GM12878 (cell line): ENCODE data around the gene RPRD2. TPM values are rescaled to one million over a fixed set of nuclear protein-coding genes. Genes with fewer than 3 reads are reported as not detected.

Experiments used
- BHLHE40 ChIP-seq, 2 experiments: fragments of 450-650 bp in 1 of 2; IDR thresholded peaks; 2 replicates each; pipeline ENCODE4 v1.6.1; 2011 to 2017; ENCODE audit warnings: low read depth in 2 of 2, borderline replicate concordance in 1 of 2, improper control_type of control experiment in 1 of 2, low read length in 1 of 2, mild to moderate bottlenecking in 1 of 2
- CREB1 ChIP-seq: IDR thresholded peaks from 2 replicates; pipeline ENCODE4 v1.6.1; 2012; ENCODE audit warnings: low read depth, mild to moderate bottlenecking, inconsistent platforms
- CREM ChIP-seq: IDR thresholded peaks from 2 replicates; pipeline ENCODE4 v1.6.1; 2014; ENCODE audit warnings: antibody characterized with exemption, low read depth
- ETV6 ChIP-seq, 2 experiments: fragments of 450-650 bp in 1 of 2; IDR thresholded peaks in 1 of 2; conservative IDR thresholded peaks in 1 of 2; 2 replicates each; pipeline ENCODE4 v1.6.1; 2014; ENCODE audit warnings: antibody characterized with exemption in 1 of 2, borderline replicate concordance in 1 of 2, low read depth in 1 of 2, mild to moderate bottlenecking in 1 of 2, moderate library complexity in 1 of 2
- FOXM1 ChIP-seq: IDR thresholded peaks from 2 replicates; pipeline ENCODE4 v1.6.1; 2012; ENCODE audit warnings: low read depth, mild to moderate bottlenecking, inconsistent platforms, low read length, moderate library complexity
- NFYA ChIP-seq: IDR thresholded peaks from 2 replicates; pipeline ENCODE4 v1.6.1; 2011; ENCODE audit warnings: low read depth, mild to moderate bottlenecking, low read length, improper control_type of control experiment, borderline replicate concordance
- PML ChIP-seq: IDR thresholded peaks from 2 replicates; pipeline ENCODE4 v1.6.1; 2012; ENCODE audit warnings: low read length, inconsistent platforms
- RAD21 ChIP-seq: IDR thresholded peaks from 2 replicates; pipeline ENCODE4 v1.6.1; 2011; ENCODE audit warnings: mild to moderate bottlenecking, low read depth, low read length, moderate library complexity; ENCODE audit not compliant: insufficient read depth
- SREBF1 ChIP-seq: IDR thresholded peaks from 2 replicates; pipeline ENCODE4 v1.6.1; 2012; ENCODE audit warnings: mild to moderate bottlenecking, low read length
- TBL1XR1 ChIP-seq: IDR thresholded peaks from 2 replicates; pipeline ENCODE4 v1.6.1; 2012; ENCODE audit warnings: low read depth, low read length, improper control_type of control experiment
- ZNF622 ChIP-seq: fragments of 450-650 bp; IDR thresholded peaks from 2 replicates; pipeline ENCODE4 v1.6.1; 2017; ENCODE audit warnings: mild to moderate bottlenecking, inconsistent platforms
- polyA plus RNA-seq, 11 experiments: library from polyadenylated mRNA; depleted of rRNA in 4 of 11; unstranded in 6 of 11; stranded (reverse) in 5 of 11; fragments of >200 nt; fragmentation: Nextera tagmentation in 4 of 11; fragmentation: Illumina TruSeq in 1 of 11; extraction: Ambion mirVana in 4 of 11; extraction: Trizol in 1 of 11; gene quantifications; 1 replicate in 1 of 11; 2 replicates in 10 of 11; pipeline versions ENCODE4 v1.2.1 to v1.2.3, GENCODE V29; 2011 to 2016; ENCODE audit warnings: inconsistent platforms in 2 of 11, missing spikeins in 2 of 11, low read depth in 1 of 11
- total RNA-seq, 4 experiments: library from RNA; depleted of rRNA in 3 of 4; stranded (reverse); fragments of >200 nt in 3 of 4; fragmentation: Illumina TruSeq in 1 of 4; extraction: Trizol in 1 of 4; gene quantifications; 2 replicates each; pipeline versions ENCODE4 v1.2.1 to v1.2.3, GENCODE V29; 2013 to 2021
- TF ChIP-seq, protein P1 (sequence below): fragments of 450-650 bp; IDR thresholded peaks from 2 replicates; pipeline ENCODE4 v1.6.1; 2018; ENCODE audit warnings: mild to moderate bottlenecking, low read depth, moderate library complexity; ENCODE audit not compliant: partially characterized antibody
- TF ChIP-seq, protein P2 (sequence below): fragments of 450-650 bp; IDR thresholded peaks from 2 replicates; pipeline ENCODE4 v1.6.1; 2016; ENCODE audit warnings: mild to moderate bottlenecking
- TF ChIP-seq, protein P3 (sequence below): fragments of 450-650 bp; IDR thresholded peaks from 2 replicates; pipeline ENCODE4 v1.6.1; 2017; ENCODE audit warnings: antibody characterized with exemption, mild to moderate bottlenecking, moderate library complexity
- TF ChIP-seq, protein P4 (sequence below): IDR thresholded peaks from 2 replicates; pipeline ENCODE4 v1.6.1; 2012; ENCODE audit warnings: low read length, inconsistent platforms
- TF ChIP-seq, protein P5 (sequence below): fragments of 450-650 bp; IDR thresholded peaks from 2 replicates; pipeline ENCODE4 v1.6.1; 2017; ENCODE audit warnings: mild to moderate bottlenecking, low read depth, inconsistent platforms; ENCODE audit not compliant: poor library complexity, severe bottlenecking

Gene RPRD2
- total and polyA plus RNA-seq, 10 of the 15 experiments (the other 5 are each of a cell fraction or from before 2014, with no cell fraction given), result 1.9 to 24.8 (median 13.3) TPM

DNA sequence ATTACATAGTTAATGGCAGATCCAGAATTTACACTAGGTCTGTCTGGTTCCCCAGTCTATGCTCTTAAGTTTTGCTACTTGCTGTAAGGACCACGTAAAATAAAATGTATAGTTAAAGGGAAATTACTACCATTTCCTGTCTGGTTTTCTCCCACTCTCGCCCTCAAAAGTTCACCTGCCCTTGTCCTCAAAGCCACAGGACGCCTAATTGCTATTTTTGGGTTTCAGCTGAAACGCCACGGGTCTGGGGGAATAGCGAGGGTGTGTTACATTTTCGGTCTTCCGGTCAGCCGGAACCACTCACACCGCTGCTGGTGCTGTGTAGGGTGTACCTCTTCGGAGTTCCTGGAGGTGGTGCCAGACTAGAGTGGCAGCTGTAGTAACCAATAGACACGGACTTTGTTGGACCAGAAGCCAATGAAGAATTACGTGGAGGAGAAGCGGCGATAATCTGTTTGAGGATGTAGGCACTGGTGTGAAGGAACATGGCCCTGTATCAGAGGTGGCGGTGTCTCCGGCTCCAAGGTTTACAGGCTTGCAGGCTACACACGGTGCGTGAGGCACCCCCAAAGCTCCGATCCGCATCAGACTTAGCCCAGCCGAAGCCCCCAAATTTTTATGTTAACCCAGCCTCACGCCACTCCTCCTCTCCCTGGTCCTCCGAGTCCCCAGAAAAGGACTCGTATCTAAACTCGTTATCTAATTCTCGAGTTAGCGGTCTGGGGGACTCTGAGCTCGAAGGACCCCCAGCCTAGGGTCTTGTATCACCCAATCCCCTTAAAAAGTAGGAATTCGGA is 123.2 kb downstream of the RPRD2 start, which contains the start of gene TARS2 (continued):
- TF ChIP-seq, protein P1, sequence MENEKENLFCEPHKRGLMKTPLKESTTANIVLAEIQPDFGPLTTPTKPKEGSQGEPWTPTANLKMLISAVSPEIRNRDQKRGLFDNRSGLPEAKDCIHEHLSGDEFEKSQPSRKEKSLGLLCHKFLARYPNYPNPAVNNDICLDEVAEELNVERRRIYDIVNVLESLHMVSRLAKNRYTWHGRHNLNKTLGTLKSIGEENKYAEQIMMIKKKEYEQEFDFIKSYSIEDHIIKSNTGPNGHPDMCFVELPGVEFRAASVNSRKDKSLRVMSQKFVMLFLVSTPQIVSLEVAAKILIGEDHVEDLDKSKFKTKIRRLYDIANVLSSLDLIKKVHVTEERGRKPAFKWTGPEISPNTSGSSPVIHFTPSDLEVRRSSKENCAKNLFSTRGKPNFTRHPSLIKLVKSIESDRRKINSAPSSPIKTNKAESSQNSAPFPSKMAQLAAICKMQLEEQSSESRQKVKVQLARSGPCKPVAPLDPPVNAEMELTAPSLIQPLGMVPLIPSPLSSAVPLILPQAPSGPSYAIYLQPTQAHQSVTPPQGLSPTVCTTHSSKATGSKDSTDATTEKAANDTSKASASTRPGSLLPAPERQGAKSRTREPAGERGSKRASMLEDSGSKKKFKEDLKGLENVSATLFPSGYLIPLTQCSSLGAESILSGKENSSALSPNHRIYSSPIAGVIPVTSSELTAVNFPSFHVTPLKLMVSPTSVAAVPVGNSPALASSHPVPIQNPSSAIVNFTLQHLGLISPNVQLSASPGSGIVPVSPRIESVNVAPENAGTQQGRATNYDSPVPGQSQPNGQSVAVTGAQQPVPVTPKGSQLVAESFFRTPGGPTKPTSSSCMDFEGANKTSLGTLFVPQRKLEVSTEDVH, result peak; percentile 92
- TF ChIP-seq TBL1XR1 (no peak), BHLHE40 (IDR thresholded peaks at IDR 0.05; ENCODE audit: borderline replicate concordance in 1 of 2, low read depth in 2 of 2, low read length in 1 of 2) (peak in 1 of 2 experiments; percentile 66; a peak in 3 of 4 replicates), RAD21 (no peak), ETV6 (conservative IDR thresholded peaks at IDR 0.05 in 1 of 2, IDR thresholded peaks at IDR 0.05 in 1 of 2; ENCODE audit: borderline replicate concordance in 1 of 2, low read depth in 1 of 2) (peak in 1 of 2 experiments; percentile 70; a peak in 2 of 4 replicates), FOXM1 (no peak), SREBF1 (no peak), CREB1 (peak; percentile 89), ZNF622 (no peak), NFYA (peak; percentile 77), PML (peak; percentile 76), CREM (peak; percentile 94)
- TF ChIP-seq, protein P2, sequence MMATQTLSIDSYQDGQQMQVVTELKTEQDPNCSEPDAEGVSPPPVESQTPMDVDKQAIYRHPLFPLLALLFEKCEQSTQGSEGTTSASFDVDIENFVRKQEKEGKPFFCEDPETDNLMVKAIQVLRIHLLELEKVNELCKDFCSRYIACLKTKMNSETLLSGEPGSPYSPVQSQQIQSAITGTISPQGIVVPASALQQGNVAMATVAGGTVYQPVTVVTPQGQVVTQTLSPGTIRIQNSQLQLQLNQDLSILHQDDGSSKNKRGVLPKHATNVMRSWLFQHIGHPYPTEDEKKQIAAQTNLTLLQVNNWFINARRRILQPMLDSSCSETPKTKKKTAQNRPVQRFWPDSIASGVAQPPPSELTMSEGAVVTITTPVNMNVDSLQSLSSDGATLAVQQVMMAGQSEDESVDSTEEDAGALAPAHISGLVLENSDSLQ, result peak; percentile 100
- TF ChIP-seq, protein P3, sequence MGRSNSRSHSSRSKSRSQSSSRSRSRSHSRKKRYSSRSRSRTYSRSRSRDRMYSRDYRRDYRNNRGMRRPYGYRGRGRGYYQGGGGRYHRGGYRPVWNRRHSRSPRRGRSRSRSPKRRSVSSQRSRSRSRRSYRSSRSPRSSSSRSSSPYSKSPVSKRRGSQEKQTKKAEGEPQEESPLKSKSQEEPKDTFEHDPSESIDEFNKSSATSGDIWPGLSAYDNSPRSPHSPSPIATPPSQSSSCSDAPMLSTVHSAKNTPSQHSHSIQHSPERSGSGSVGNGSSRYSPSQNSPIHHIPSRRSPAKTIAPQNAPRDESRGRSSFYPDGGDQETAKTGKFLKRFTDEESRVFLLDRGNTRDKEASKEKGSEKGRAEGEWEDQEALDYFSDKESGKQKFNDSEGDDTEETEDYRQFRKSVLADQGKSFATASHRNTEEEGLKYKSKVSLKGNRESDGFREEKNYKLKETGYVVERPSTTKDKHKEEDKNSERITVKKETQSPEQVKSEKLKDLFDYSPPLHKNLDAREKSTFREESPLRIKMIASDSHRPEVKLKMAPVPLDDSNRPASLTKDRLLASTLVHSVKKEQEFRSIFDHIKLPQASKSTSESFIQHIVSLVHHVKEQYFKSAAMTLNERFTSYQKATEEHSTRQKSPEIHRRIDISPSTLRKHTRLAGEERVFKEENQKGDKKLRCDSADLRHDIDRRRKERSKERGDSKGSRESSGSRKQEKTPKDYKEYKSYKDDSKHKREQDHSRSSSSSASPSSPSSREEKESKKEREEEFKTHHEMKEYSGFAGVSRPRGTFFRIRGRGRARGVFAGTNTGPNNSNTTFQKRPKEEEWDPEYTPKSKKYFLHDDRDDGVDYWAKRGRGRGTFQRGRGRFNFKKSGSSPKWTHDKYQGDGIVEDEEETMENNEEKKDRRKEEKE, result no peak
- TF ChIP-seq, protein P4, sequence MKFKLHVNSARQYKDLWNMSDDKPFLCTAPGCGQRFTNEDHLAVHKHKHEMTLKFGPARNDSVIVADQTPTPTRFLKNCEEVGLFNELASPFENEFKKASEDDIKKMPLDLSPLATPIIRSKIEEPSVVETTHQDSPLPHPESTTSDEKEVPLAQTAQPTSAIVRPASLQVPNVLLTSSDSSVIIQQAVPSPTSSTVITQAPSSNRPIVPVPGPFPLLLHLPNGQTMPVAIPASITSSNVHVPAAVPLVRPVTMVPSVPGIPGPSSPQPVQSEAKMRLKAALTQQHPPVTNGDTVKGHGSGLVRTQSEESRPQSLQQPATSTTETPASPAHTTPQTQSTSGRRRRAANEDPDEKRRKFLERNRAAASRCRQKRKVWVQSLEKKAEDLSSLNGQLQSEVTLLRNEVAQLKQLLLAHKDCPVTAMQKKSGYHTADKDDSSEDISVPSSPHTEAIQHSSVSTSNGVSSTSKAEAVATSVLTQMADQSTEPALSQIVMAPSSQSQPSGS, result peak; percentile 63; the same call in 1 of the 2 replicates
- TF ChIP-seq, protein P5, sequence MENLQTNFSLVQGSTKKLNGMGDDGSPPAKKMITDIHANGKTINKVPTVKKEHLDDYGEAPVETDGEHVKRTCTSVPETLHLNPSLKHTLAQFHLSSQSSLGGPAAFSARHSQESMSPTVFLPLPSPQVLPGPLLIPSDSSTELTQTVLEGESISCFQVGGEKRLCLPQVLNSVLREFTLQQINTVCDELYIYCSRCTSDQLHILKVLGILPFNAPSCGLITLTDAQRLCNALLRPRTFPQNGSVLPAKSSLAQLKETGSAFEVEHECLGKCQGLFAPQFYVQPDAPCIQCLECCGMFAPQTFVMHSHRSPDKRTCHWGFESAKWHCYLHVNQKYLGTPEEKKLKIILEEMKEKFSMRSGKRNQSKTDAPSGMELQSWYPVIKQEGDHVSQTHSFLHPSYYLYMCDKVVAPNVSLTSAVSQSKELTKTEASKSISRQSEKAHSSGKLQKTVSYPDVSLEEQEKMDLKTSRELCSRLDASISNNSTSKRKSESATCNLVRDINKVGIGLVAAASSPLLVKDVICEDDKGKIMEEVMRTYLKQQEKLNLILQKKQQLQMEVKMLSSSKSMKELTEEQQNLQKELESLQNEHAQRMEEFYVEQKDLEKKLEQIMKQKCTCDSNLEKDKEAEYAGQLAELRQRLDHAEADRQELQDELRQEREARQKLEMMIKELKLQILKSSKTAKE, result peak; percentile 86
